ENCODE results near the gene LRRFIP1.

LRRFIP1 gene

GRCh38 chr2:237642038-237642734 is 14.8 kb downstream of the LRRFIP1 start:
- DNase-seq = no peak

- DNase-seq = no peak
Observed at GRCh38 chr2:237643066-237643465, 15.7 kb downstream of the LRRFIP1 start.

GRCh38 chr2:237643582-237644380 is 16.4 kb downstream of the LRRFIP1 start:
- DNase-seq = no peak

GRCh38 chr2:237644381-237644703 is 17.0 kb downstream of the LRRFIP1 start:
- DNase-seq = no peak

GRCh38 chr2:237645261-237645660 is 17.9 kb downstream of the LRRFIP1 start:
- no peak for DNase-seq

GRCh38 chr2:237647176-237648015 is 20.0 kb downstream of the LRRFIP1 start:
- DNase-seq = no peak

- no peak for DNase-seq
Observed at GRCh38 chr2:237648016-237648381, 20.6 kb downstream of the LRRFIP1 start.

- DNase-seq = no peak
Observed at GRCh38 chr2:237649541-237650454, 22.4 kb downstream of the LRRFIP1 start.

- DNase-seq = no peak
Observed at GRCh38 chr2:237650455-237650850, 23.1 kb downstream of the LRRFIP1 start.

- no peak for DNase-seq
Observed at GRCh38 chr2:237651761-237652160, 24.4 kb downstream of the LRRFIP1 start.

GRCh38 chr2:237652181-237652580 is 24.8 kb downstream of the LRRFIP1 start:
- DNase-seq = no peak

- no peak for DNase-seq
Observed at GRCh38 chr2:237652854-237653253, 25.5 kb downstream of the LRRFIP1 start.

- no peak for DNase-seq
Observed at GRCh38 chr2:237653776-237654558, 26.6 kb downstream of the LRRFIP1 start.

- no peak for DNase-seq
Observed at GRCh38 chr2:237657063-237657462, 29.7 kb downstream of the LRRFIP1 start.

GRCh38 chr2:237660381-237660900 is 33.1 kb downstream of the LRRFIP1 start:
- no peak for DNase-seq

- no peak for DNase-seq
Observed at GRCh38 chr2:237661270-237661669, 33.9 kb downstream of the LRRFIP1 start.

GRCh38 chr2:237661799-237662328 is 34.5 kb downstream of the LRRFIP1 start:
- DNase-seq = no peak

GRCh38 chr2:237662671-237663093 is 35.3 kb downstream of the LRRFIP1 start:
- no peak for DNase-seq

- no peak for DNase-seq
Observed at GRCh38 chr2:237663517-237664110, 36.2 kb downstream of the LRRFIP1 start.

- no peak for DNase-seq
Observed at GRCh38 chr2:237664151-237664550, 36.8 kb downstream of the LRRFIP1 start.

- no peak for DNase-seq
Observed at GRCh38 chr2:237665713-237666143, 38.3 kb downstream of the LRRFIP1 start.
